K562 (cell line): ENCODE measurements around the gene LSM4. TPM values are rescaled to one million over a fixed set of nuclear protein-coding genes. Genes with fewer than 3 reads are reported as not detected.
A peak's percentile ranks its signal among the peaks of the same experiment; 100 is the strongest.

ENCODE experiments used
- ESRRB ChIP-seq: fragments of 250-450 bp; sonication (Bioruptor Pico); IDR thresholded peaks from 2 replicates; pipeline ENCODE4 v1.5.0; 2020; ENCODE audit warnings: mild to moderate bottlenecking, moderate library complexity, borderline replicate concordance
- LCOR ChIP-seq: sonication (generic); formaldehyde crosslinking; IDR thresholded peaks from 2 replicates; pipeline ENCODE4 v1.8.0; 2022; ENCODE audit warnings: mild to moderate bottlenecking, missing genetic modification reagents
- MBD2 ChIP-seq: sonication (generic); IDR thresholded peaks from 2 replicates; pipeline ENCODE4 v1.6.1; 2016; ENCODE audit warnings: low read depth, borderline replicate concordance
- NFE2 ChIP-seq: IDR thresholded peaks from 2 replicates; pipeline ENCODE4 v1.6.1; 2014; ENCODE audit warnings: antibody characterized with exemption, low read depth
- NR3C1 ChIP-seq: sonication (generic); formaldehyde crosslinking; IDR thresholded peaks from 2 replicates; pipeline ENCODE4 v1.8.1; 2022; ENCODE audit warnings: missing genetic modification reagents
- RAD21 ChIP-seq, 2 experiments: fragments of 250-450 bp in 1 of 2; fragments of 450-650 bp in 1 of 2; sonication (Bioruptor Pico) in 1 of 2; formaldehyde crosslinking in 1 of 2; IDR thresholded peaks in 1 of 2; conservative IDR thresholded peaks in 1 of 2; 2 replicates each; pipeline versions ENCODE4 v1.4.0 to v1.8.0; 2020 to 2022; ENCODE audit warnings: mild to moderate bottlenecking in 2 of 2, moderate library complexity in 1 of 2
- RBM22 ChIP-seq: fragments of 200-400 bp; formaldehyde crosslinking; IDR thresholded peaks from 2 replicates; pipeline ENCODE4 v1.6.1; 2018; ENCODE audit warnings: low read length, low read depth; ENCODE audit not compliant: poor library complexity, severe bottlenecking
- RHOXF2B ChIP-seq: fragments of 250-450 bp; sonication (Bioruptor Pico); conservative IDR thresholded peaks from 2 replicates; pipeline ENCODE4 v1.5.1; 2021
- SLC30A9 ChIP-seq: fragments of 250-450 bp; sonication (Bioruptor Pico); IDR thresholded peaks from 2 replicates; pipeline ENCODE4 v1.8.0; 2022; ENCODE audit warnings: mild to moderate bottlenecking, moderate library complexity
- SMARCA5 ChIP-seq: fragments of 450-650 bp; IDR thresholded peaks from 2 replicates; pipeline ENCODE4 v1.6.1; 2016
- SP1 ChIP-seq: sonication (generic); formaldehyde crosslinking; IDR thresholded peaks from 2 replicates; pipeline ENCODE4 v1.8.1; 2022; ENCODE audit warnings: mild to moderate bottlenecking, missing genetic modification reagents
- XRCC4 ChIP-seq: IDR thresholded peaks from one replicate; pipeline ENCODE4 v1.6.1; 2011; ENCODE audit not compliant: insufficient read depth, insufficient read length; ENCODE audit errors: extremely low read depth
- ZNF146 ChIP-seq: IDR thresholded peaks from one replicate; pipeline ENCODE4 v1.6.1; 2018; ENCODE audit warnings: missing compliant biosample characterization; ENCODE audit not compliant: unreplicated experiment
- ZNF780A ChIP-seq: fragments of 250-450 bp; sonication (Bioruptor Pico); IDR thresholded peaks from 2 replicates; pipeline ENCODE4 v1.5.0; 2021; ENCODE audit warnings: mild to moderate bottlenecking
- polyA plus RNA-seq, 8 experiments: library from polyadenylated mRNA; depleted of rRNA in 4 of 8; stranded (reverse) in 5 of 8; unstranded in 3 of 8; fragments of >200 nt; fragmentation: Nextera tagmentation in 2 of 8; fragmentation: Illumina TruSeq in 1 of 8; extraction: Ambion mirVana in 2 of 8; extraction: Trizol in 1 of 8; gene quantifications; 2 replicates each; pipeline versions ENCODE4 v1.2.1 to v1.2.3, GENCODE V29; 2011 to 2014; ENCODE audit warnings: inconsistent platforms in 1 of 8, missing spikeins in 1 of 8
- total RNA-seq, 7 experiments: library from RNA; depleted of rRNA in 6 of 7; stranded (reverse); fragments of >200 nt in 6 of 7; fragmentation: Illumina TruSeq in 2 of 7; extraction: Trizol in 2 of 7; gene quantifications; 2 replicates each; pipeline versions ENCODE4 v1.2.1 to v1.2.3, GENCODE V29; 2011 to 2021; ENCODE audit warnings: low replicate concordance in 1 of 7
- TF ChIP-seq, protein P1 (sequence below): fragments of 450-650 bp; IDR thresholded peaks from 2 replicates; pipeline ENCODE4 v1.6.1; 2016; ENCODE audit warnings: mild to moderate bottlenecking, moderate library complexity

LSM4 gene
- total and polyA plus RNA-seq, 9 of the 15 experiments (the other 6 are each of a cell fraction or from before 2014, with no cell fraction given), result 11.9 to 763 (median 202) TPM

DNA sequence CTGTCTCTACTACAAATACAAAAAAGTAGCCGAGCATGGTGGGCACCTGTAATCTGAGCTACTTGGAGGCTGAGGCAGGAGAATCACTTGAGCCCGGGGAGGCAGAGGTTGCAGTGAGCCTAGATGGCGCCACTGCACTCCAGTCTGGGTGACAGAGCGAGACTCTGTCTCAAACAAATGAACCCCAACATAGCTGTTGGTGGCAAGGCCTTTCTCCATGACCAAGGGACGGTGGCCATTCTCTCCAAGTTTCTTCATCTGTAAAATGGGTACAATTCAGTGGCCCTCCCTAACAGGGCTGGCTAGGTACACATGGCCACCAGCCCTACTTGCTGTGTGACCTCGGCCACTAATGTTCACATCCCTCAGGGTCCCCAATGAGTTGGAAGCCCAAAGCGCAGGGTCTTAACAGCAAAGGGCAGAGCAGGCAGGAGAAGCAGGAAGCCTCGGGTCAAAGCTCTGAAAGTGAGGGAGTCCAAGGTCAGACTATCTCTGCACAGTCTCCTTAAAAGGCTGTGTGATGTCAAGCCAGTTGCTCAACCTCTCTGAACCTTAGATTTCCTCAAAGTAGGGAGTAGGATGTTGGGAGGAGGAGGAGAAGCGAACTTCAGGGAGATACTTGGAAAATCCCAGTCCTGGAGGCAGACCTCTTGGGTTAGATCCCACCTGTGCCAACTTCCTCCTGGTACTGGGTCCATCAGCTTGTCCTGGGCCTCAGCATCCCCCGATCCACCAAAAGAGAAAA is 44.2 kb downstream of the LSM4 start (continued):
- TF ChIP-seq SMARCA5, result peak; percentile 92
- TF ChIP-seq LCOR (CRISPR knock-in tag), result no peak; the same call in 1 of the 2 replicates
- 0 out of 2 replicates have a peak, but pooled peaks have one; percentile 9 for TF ChIP-seq MBD2
- TF ChIP-seq RBM22, result no peak
- no peak for TF ChIP-seq RHOXF2B (CRISPR knock-in tag)
- TF ChIP-seq NR3C1 (CRISPR knock-in tag), result no peak
- no peak for TF ChIP-seq ESRRB (CRISPR knock-in tag)
- no peak for TF ChIP-seq SLC30A9 (CRISPR knock-in tag)
- TF ChIP-seq ZNF780A (CRISPR knock-in tag), result no peak
- TF ChIP-seq NFE2, result no peak
- no peak for TF ChIP-seq XRCC4
- TF ChIP-seq ZNF146 (CRISPR knock-in tag), result no peak
- TF ChIP-seq RAD21 (CRISPR knock-in tag; conservative IDR thresholded peaks at IDR 0.05 in 1 of 2, IDR thresholded peaks at IDR 0.05 in 1 of 2), result peak in 1 of 2 experiments; percentile 36; a peak in 2 of 4 replicates
- TF ChIP-seq, protein P1, sequence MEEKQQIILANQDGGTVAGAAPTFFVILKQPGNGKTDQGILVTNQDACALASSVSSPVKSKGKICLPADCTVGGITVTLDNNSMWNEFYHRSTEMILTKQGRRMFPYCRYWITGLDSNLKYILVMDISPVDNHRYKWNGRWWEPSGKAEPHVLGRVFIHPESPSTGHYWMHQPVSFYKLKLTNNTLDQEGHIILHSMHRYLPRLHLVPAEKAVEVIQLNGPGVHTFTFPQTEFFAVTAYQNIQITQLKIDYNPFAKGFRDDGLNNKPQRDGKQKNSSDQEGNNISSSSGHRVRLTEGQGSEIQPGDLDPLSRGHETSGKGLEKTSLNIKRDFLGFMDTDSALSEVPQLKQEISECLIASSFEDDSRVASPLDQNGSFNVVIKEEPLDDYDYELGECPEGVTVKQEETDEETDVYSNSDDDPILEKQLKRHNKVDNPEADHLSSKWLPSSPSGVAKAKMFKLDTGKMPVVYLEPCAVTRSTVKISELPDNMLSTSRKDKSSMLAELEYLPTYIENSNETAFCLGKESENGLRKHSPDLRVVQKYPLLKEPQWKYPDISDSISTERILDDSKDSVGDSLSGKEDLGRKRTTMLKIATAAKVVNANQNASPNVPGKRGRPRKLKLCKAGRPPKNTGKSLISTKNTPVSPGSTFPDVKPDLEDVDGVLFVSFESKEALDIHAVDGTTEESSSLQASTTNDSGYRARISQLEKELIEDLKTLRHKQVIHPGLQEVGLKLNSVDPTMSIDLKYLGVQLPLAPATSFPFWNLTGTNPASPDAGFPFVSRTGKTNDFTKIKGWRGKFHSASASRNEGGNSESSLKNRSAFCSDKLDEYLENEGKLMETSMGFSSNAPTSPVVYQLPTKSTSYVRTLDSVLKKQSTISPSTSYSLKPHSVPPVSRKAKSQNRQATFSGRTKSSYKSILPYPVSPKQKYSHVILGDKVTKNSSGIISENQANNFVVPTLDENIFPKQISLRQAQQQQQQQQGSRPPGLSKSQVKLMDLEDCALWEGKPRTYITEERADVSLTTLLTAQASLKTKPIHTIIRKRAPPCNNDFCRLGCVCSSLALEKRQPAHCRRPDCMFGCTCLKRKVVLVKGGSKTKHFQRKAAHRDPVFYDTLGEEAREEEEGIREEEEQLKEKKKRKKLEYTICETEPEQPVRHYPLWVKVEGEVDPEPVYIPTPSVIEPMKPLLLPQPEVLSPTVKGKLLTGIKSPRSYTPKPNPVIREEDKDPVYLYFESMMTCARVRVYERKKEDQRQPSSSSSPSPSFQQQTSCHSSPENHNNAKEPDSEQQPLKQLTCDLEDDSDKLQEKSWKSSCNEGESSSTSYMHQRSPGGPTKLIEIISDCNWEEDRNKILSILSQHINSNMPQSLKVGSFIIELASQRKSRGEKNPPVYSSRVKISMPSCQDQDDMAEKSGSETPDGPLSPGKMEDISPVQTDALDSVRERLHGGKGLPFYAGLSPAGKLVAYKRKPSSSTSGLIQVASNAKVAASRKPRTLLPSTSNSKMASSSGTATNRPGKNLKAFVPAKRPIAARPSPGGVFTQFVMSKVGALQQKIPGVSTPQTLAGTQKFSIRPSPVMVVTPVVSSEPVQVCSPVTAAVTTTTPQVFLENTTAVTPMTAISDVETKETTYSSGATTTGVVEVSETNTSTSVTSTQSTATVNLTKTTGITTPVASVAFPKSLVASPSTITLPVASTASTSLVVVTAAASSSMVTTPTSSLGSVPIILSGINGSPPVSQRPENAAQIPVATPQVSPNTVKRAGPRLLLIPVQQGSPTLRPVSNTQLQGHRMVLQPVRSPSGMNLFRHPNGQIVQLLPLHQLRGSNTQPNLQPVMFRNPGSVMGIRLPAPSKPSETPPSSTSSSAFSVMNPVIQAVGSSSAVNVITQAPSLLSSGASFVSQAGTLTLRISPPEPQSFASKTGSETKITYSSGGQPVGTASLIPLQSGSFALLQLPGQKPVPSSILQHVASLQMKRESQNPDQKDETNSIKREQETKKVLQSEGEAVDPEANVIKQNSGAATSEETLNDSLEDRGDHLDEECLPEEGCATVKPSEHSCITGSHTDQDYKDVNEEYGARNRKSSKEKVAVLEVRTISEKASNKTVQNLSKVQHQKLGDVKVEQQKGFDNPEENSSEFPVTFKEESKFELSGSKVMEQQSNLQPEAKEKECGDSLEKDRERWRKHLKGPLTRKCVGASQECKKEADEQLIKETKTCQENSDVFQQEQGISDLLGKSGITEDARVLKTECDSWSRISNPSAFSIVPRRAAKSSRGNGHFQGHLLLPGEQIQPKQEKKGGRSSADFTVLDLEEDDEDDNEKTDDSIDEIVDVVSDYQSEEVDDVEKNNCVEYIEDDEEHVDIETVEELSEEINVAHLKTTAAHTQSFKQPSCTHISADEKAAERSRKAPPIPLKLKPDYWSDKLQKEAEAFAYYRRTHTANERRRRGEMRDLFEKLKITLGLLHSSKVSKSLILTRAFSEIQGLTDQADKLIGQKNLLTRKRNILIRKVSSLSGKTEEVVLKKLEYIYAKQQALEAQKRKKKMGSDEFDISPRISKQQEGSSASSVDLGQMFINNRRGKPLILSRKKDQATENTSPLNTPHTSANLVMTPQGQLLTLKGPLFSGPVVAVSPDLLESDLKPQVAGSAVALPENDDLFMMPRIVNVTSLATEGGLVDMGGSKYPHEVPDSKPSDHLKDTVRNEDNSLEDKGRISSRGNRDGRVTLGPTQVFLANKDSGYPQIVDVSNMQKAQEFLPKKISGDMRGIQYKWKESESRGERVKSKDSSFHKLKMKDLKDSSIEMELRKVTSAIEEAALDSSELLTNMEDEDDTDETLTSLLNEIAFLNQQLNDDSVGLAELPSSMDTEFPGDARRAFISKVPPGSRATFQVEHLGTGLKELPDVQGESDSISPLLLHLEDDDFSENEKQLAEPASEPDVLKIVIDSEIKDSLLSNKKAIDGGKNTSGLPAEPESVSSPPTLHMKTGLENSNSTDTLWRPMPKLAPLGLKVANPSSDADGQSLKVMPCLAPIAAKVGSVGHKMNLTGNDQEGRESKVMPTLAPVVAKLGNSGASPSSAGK, result no peak
- TF ChIP-seq SP1, result peak; percentile 38
